Activated CD4-positive, CD25-positive, alpha-beta regulatory T cell treated with anti-CD3 and anti-CD28 coated beads, Interleukin-2, amount 50 U/mL, for 24 hours (primary cell): ENCODE results near the gene RPS6KA5.

ENCODE experiments used
- ATAC-seq, 2 donors: fragments of 150-1000 bp; cut with Tn5 transposase; one replicate each; pipeline ENCODE4 v1.10.0; 2021; ENCODE audit warnings: mild to moderate bottlenecking in 1 of 2, moderate library complexity in 1 of 2

Gene RPS6KA5

GRCh38 chr14:90804292-90805083, 256.0 kb downstream of the RPS6KA5 start:
- ATAC-seq = no peak

- ATAC-seq = no peak
These were observed 257.2 kb downstream of the RPS6KA5 start for GRCh38 chr14:90803249-90803648.

- no peak for ATAC-seq
These were observed 261.0 kb downstream of the RPS6KA5 start for GRCh38 chr14:90799420-90799819.

GRCh38 chr14:90797919-90798318, 262.5 kb downstream of the RPS6KA5 start:
- no peak for ATAC-seq
